Measurements from ENCODE around the gene PPP1R8.
A peak's percentile ranks its signal among the peaks of the same experiment; 100 is the strongest.

Gene PPP1R8

DNA sequence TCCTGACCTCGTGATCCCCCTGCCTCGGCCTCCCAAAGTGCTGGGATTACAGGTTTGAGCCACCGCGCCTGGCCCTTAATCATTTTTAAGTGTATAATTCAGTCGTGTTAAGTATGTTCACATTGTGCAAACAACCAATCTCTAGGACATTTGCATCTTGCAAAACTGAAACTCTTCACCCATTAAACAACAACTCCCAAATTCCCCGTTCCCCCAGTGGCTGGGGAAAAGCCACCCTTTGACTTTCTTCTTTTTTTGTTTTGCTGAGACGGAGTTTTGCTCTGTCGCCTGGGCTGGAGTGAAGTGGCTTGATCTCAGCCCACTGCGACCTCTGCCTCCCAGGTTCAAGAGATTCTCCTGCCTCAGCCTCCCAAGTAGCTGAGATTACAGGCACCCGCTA, 35.2 kb downstream of the PPP1R8 start:
- H3K27ac ChIP-seq (ENCODE audit: low read depth, low read length, poor library complexity, severe bottlenecking): no peak overlapping the region
- TF ChIP-seq, protein P1, sequence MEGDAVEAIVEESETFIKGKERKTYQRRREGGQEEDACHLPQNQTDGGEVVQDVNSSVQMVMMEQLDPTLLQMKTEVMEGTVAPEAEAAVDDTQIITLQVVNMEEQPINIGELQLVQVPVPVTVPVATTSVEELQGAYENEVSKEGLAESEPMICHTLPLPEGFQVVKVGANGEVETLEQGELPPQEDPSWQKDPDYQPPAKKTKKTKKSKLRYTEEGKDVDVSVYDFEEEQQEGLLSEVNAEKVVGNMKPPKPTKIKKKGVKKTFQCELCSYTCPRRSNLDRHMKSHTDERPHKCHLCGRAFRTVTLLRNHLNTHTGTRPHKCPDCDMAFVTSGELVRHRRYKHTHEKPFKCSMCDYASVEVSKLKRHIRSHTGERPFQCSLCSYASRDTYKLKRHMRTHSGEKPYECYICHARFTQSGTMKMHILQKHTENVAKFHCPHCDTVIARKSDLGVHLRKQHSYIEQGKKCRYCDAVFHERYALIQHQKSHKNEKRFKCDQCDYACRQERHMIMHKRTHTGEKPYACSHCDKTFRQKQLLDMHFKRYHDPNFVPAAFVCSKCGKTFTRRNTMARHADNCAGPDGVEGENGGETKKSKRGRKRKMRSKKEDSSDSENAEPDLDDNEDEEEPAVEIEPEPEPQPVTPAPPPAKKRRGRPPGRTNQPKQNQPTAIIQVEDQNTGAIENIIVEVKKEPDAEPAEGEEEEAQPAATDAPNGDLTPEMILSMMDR (IDR thresholded peaks at IDR 0.05; ENCODE audit: low read length): no peak
- no peak for TF ChIP-seq EZH2 (IDR thresholded peaks at IDR 0.05; ENCODE audit: borderline replicate concordance, low read length)
- H3K4me2 ChIP-seq (ENCODE audit: low read length): no peak overlapping the region

DNA sequence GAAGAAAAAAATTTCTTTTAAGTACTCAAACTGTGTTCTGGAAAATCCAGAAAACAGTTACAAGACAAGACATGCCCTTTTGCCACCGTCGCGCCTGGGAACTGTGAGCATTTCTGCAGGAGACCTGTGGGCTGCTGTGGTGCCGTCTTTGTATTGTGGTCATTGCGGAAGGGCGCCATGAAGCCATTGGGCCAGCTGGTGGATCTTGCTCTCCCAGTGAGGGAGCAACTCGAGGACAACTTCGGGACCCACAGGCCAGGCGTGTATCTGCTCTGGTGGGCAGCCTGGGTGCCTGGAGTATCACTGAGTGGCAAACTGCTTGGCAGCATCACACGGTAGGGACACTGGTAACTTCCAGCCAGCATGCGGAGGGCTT, 38.0 kb downstream of the PPP1R8 start:
- TF ChIP-seq, protein P1 (IDR thresholded peaks at IDR 0.05; ENCODE audit: low read length): no peak
- no peak for TF ChIP-seq EZH2 (IDR thresholded peaks at IDR 0.05; ENCODE audit: borderline replicate concordance, low read length)
- peaks cover 53% of the 10 kb centered on the region for H3K4me1 ChIP-seq (ENCODE audit: insufficient read depth, low read length, severe bottlenecking)
- peak overlapping the region; percentile 24; the same call in 1 of the 2 replicates for H3K9ac ChIP-seq (ENCODE audit: low read length)
- H3K4me3 ChIP-seq (ENCODE audit: low read depth, low read length, poor library complexity, severe bottlenecking): peak overlapping the region; percentile 40
- no peaks in the 10 kb centered on the region for H3F3A ChIP-seq (ENCODE audit: insufficient read depth, low read length)
- no peaks in the 10 kb centered on the region for H4K20me1 ChIP-seq (ENCODE audit: insufficient read depth, low read length)
- no peaks in the 10 kb centered on the region for H3K9me2 ChIP-seq (ENCODE audit: low read depth, low read length)
- H2AFZ ChIP-seq (ENCODE audit: low read length): no peak overlapping the region
- H3K36me3 ChIP-seq (ENCODE audit: insufficient read depth, low read length): no peaks in the 10 kb centered on the region
- H3K79me2 ChIP-seq (ENCODE audit: insufficient read depth, low read length): no peaks in the 10 kb centered on the region
- no peaks in the 10 kb centered on the region for H3K27me3 ChIP-seq (ENCODE audit: insufficient read depth, low read length)
- H3K4me2 ChIP-seq (ENCODE audit: low read length): peak overlapping the region; percentile 61
- H3K27ac ChIP-seq (ENCODE audit: low read depth, low read length, poor library complexity, severe bottlenecking): peak overlapping the region; percentile 70
- no peaks in the 10 kb centered on the region for H3K9me3 ChIP-seq (ENCODE audit: low read length)

More for the DNA sequence above, 35.2 kb downstream of the PPP1R8 start:
- Histone ChIP-seq H2AFZ (ENCODE audit: low read length) (no peak overlapping the region), H3K4me1 (ENCODE audit: insufficient read depth, low read length, severe bottlenecking) (peaks cover 46% of the 10 kb centered on the region), H3K27me3 (ENCODE audit: insufficient read depth, low read length) (no peaks in the 10 kb centered on the region), H3K4me3 (ENCODE audit: low read depth, low read length, poor library complexity, severe bottlenecking) (no peak overlapping the region), H3F3A (ENCODE audit: insufficient read depth, low read length) (no peaks in the 10 kb centered on the region), H3K9me2 (ENCODE audit: low read depth, low read length) (no peaks in the 10 kb centered on the region), H3K36me3 (ENCODE audit: insufficient read depth, low read length) (no peaks in the 10 kb centered on the region), H3K9me3 (ENCODE audit: low read length) (no peaks in the 10 kb centered on the region), H3K79me2 (ENCODE audit: insufficient read depth, low read length) (no peaks in the 10 kb centered on the region), H4K20me1 (ENCODE audit: insufficient read depth, low read length) (no peaks in the 10 kb centered on the region), H3K9ac (ENCODE audit: low read length) (no peak overlapping the region)

DNA sequence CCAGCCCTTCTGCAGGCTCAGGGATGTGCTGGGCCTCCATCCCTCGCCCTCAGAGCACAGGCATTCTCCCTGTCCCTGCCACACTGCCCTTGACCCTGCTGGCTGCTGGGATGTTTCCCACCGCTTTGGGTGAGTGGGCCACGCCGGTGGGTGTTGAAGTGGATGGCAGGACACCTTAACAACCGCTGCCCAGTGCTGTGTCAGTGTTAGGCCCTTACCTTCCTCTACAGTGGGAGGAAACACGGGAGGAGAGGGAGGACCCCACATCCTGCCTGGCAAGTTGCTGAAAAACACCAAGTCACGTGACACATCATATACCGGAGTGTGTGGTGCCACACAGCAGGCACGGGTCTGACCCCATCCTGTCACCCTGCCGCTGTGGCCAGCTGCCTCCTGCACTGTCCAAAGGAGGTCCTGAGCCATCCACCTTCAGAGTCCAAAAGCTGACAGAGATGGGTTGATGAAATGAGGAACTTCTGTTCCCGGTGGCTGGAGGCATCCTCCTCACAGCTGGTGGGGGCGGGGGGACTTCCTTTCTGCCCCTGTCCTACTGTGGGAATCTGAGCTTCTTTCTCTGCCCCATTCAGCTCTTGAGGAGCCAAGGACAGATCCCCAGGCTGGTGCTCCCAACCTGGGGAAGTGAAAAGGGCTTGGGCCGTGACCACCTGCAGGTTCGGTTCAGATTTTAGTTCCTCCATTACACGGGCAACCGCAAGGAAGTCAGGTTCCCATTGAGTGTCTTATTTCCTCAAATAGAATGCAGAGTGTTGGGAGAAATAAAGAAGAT, 38.5 kb downstream of the PPP1R8 start:
- no peaks in the 10 kb centered on the region for H3K36me3 ChIP-seq (ENCODE audit: insufficient read depth, low read length)
- no peak overlapping the region for H2AFZ ChIP-seq (ENCODE audit: low read length)
- TF ChIP-seq EZH2 (IDR thresholded peaks at IDR 0.05; ENCODE audit: borderline replicate concordance, low read length): no peak
- TF ChIP-seq, protein P1 (IDR thresholded peaks at IDR 0.05; ENCODE audit: low read length): no peak
- H3K27ac ChIP-seq (ENCODE audit: low read depth, low read length, poor library complexity, severe bottlenecking): peak overlapping the region; percentile 70
- H3K9me3 ChIP-seq (ENCODE audit: low read length): no peaks in the 10 kb centered on the region
- H3K4me1 ChIP-seq (ENCODE audit: insufficient read depth, low read length, severe bottlenecking): peaks cover 52% of the 10 kb centered on the region
- H3K4me2 ChIP-seq (ENCODE audit: low read length): peak overlapping the region; percentile 61
- H3K9ac ChIP-seq (ENCODE audit: low read length): peak overlapping the region; percentile 24; the same call in 1 of the 2 replicates
- H3K79me2 ChIP-seq (ENCODE audit: insufficient read depth, low read length): no peaks in the 10 kb centered on the region
- H3F3A ChIP-seq (ENCODE audit: insufficient read depth, low read length): no peaks in the 10 kb centered on the region
- H3K4me3 ChIP-seq (ENCODE audit: low read depth, low read length, poor library complexity, severe bottlenecking): peak overlapping the region; percentile 40
- H3K9me2 ChIP-seq (ENCODE audit: low read depth, low read length): no peaks in the 10 kb centered on the region
- no peaks in the 10 kb centered on the region for H4K20me1 ChIP-seq (ENCODE audit: insufficient read depth, low read length)
- H3K27me3 ChIP-seq (ENCODE audit: insufficient read depth, low read length): no peaks in the 10 kb centered on the region
